NCI-H1694 (cell line): ENCODE results near the gene DNAH8.
A peak's percentile ranks its signal among the peaks of the same experiment; 100 is the strongest.

ENCODE experiments used
- DNase-seq: peaks from one replicate; lab custom pipeline; 2025; lab: John Stamatoyannopoulos, UW

Gene DNAH8

DNA sequence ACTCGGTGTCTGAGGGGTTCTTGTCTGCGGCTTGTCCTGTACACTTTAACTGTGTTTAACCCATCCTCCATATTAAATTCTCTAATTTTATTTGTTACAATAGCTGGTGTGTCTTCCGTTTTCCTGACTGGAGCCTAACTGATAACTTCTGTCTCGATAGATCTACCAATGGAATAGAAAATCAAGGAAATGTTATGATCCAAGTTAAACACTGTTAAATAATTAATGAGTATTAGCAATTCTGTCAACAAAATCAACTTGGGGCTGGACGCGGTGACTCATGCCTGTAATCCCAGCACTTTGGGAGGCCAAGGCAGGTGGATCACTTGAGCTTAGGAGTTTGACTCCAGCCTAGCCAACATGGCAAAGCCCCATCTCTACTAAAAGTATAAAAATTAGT is 81.7 kb downstream of the DNAH8 start:
- DNase-seq: no peak

DNA sequence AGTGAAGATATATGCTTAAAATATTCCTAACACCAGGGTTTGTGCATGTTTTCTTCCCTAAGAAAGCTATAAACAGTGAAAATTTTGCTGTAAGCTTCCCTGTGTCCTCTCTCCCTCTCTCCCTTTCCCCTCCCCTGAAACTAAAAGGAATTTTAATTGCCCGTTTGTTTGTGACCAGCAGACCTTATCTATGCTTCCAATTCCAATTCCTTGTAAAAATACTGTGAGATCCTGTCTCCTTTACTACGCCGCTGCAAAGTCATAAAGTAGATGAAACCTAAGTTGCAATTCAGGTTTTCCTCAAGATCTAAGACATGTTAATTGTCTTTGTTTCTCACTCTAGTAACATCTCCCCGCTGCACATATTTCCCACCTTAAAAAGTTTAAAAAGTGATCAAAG is 82.3 kb downstream of the DNAH8 start:
- no peak for DNase-seq

DNA sequence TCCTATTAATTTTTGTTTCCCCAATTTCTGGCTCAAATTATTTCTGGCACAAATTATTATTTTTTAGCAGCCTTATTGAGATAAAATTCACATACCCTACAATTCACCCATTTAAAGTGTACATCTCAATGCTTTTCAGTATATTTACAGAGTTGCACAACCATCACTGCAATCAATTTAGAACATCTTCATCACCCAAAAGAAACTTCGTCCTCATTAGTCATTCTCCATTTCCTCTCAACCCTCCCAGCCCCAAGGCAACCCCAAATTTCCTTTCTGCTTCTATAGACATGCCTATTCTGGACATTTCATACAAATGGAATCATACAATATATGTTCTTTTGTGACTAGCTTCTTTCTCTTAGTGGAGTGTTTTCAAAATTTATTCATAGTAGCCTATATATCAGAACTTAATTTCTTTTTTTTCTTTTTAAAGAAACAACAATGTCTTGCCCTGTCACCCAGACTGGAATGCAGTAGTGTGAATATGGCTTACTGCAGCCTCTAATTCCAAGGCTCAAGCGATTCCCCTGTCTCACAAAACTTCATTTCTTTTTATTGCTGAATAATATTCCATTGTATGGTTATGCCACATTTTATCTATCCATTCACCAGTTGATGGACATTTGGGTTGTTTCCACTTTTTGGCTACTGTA is 84.5 kb downstream of the DNAH8 start:
- DNase-seq: no peak

DNA sequence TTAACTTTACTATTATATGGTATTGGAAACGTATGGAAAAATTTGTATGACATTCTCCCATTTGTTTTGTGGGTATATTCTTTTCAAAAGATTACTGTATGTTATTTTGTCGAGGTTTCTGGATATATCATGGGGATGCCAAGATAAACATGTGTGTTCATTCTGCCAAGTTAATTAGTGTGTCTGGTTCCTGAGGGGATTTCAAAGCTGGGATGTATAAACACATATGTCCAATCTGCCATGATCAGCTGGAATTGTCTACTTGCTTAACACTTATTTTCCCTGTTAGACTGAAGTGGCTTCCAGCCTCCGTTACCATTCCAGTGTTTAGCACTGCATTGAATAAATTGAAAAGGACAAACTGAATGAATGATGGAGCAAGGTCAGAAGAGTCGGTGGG is 86.2 kb downstream of the DNAH8 start:
- DNase-seq: peak; percentile 76

DNA sequence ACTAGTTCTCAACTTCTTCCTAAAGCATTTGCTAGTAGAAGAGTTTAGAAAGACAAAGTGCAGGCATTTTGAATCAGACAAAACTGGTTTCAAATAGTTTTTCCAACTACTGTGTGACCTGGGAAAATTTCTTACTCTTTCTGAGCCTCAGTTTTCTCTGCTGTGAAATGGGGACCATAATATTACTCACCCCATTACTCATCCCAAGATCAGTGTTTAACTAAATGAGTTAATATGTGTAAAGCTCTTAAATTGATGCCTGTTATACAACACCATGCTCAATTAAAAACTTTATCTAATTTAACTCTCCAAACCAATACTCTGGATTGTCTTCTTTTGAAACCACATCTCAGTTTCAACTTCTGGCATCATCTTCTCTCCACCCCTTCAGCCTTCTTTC is 87.4 kb downstream of the DNAH8 start:
- DNase-seq: no peak

DNA sequence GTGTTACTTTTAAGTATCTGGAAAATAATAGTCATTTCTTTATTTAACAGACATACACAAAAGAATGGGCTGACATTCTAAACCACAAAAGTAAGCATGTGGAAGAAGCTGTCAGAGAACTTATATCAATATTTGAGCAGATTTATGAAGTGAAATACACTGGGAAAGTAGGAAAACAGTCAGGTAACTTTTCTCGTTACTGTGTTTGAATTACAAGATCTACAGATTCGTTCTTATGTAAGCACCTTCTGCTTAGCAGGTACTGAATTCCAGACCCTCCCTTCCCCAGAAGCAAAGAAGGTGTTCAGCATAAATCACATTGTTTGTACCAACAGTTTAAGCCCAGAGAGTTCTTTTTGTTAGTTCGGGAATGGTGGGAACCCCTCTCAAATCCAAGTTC is 88.0 kb downstream of the DNAH8 start:
- DNase-seq: no peak

DNA sequence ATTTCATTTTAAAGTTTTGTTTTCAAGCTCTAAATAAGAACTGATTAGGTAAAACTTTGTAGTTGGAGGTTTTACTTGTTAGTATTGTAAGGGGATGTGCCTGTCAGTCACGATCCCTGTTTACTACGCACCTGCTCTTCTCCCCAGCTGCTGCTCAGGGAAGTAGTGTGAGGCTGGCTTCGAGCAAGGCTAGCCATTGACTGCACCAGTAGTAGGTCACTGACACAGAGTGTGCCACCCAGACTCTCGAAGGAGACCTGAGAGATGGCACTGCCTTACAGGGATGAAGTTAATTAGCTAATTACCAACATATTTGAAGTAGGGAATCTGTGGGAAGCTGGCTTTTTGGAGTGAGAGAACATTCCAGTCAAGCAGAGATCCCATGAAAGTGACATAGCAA is 89.2 kb downstream of the DNAH8 start:
- no peak for DNase-seq

DNA sequence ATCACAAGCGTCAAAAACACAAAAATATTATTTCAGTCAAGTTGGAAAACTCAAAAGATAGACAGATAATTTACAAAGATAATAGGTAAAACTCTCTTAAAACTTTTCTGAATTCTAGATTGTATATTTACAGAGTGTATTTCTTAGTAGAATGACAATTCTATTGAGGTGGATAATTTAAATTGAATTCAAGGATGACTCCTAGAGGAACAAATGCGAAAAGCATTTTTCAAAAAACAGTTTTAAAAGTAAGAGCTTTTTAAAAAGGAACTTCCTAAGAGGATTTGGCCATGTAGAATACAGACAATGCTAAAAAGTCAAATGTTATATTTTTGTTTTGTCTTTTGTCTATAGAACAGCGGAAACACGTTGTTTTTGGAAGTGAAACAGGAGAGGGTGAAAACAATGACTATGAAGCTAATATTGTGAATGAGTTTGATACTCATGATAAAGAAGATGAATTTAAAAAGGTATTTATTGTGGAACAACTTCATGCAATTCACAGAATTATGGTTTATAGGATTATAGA is 90.1 kb downstream of the DNAH8 start:
- no peak for DNase-seq

DNA sequence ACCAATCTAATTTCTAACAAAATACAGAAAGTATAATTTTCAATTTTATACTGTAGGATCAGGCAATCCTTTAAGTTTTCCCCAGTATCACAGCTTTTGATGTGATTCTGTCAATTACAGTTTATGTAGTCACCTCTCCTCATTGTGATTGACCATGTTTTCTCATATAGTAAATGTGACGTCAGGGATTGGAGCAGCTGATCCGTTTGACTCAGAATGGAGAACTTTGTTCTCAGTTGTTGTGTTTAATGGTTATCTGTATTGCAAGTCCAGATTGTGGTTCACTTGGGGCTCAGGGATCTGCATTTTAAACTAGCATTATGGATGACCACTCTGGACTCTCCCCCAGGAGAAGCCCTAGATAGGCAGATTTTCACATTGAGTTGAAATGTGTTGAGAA is 90.6 kb downstream of the DNAH8 start:
- DNase-seq: no peak

DNA sequence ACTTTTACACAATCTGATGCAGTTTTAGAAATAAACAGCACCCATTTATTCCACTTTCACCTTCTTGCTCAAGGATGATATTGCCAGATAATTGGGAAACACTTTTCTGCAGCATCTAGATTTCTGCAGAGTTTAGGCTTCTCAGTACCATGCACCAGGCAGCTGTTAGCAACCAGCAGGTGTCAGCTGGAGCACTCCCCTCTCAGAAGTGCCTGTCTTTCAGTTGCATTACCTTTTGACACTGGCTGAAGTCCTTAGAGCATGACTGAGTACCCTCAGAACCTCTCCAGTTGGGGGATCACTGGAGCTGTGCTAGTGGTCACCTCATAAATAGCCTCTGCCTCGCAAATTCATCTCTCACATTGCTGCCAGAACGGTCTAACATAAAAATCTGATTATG is 91.2 kb downstream of the DNAH8 start:
- no peak for DNase-seq

DNA sequence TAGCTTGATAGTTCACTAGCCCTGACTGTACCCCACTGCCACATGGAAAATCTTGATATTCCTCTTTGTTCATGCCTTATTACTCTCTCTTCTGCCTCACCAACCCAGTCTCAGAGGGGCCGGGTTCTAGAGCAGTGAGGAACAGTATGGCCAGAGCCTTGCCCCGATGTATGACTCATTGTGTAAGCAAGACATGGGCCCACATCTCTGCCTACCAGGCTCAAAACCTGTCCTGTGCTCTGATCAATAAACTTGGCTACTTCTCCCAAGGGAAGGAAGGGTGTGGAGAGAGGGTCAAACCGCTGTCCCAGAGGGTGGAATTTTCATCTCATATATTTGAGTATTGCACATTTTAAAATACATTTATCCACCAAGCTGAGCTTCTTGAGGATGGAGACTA is 91.7 kb downstream of the DNAH8 start:
- DNase-seq: no peak

DNA sequence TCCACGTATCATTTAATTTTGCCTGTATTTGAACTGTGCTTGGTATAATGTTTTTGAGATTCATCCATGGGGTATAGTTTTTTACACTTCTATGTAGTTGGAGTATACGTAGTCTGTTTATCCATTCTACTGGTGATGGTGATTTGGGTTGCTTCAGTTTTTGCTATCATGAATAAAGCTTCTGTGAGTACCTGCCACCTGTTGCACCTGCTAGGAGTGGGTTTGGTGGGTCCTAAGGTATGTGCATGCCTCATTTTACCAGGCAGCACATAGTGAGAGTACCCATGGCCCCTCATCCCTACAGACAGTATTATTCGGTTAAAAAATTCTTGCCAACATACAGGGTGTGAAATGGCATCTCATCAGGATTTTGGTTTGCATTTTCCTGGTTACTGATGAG is 92.9 kb downstream of the DNAH8 start:
- no peak for DNase-seq

DNA sequence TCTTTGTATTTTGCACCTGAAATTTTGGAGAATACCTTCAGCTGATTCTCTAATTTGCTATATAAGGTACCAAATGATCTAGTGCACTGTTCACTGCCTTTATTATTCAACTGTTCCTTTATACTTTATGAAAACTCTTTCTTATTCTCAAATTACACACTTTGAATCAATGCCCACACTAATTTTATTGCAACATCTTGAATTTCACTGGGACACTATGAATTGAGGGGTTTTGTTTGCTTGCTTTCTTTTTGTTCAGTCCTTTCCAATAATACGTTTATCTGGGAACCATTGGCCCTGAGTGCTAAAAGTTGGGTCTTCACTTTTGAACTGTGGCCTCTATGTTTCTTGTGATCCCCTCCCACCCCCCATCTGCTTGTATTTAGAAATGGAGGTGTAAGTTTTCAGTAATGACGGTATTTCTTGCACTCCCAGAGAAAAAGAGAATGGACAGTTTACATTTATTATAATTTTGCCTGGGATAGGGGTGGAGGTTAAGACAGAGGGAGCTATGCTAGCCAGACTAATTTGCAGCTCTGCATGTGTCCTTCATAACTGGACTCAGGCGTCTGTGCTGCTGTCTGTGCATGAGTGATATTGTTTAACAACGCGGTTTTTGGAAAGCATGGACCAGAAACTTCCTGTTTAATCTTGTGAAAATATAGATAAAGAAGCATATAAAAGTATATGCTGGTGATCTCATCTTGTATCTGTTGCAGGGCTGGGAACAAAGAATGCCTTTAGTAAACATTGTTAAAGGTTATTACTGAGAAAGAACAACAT is 98.1 kb downstream of the DNAH8 start:
- DNase-seq: no peak

DNA sequence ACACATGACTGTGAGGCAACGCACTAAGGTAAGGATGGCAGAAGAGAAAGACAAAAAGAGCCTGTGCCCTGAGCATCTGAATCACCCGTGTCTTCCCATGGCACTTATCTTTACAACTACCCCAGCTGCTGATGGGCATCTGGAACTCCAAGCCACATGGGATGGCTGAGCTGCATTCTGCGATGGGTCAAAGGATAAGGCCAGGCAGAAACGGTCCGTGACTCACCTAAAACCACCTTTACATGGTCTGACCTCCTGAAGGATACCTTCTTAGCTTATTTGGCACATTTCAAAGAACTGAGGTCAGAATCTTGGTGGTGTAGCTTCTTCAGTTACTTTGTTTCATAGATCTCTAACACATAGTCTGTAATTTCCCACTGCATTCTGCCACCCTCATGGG is 99.7 kb downstream of the DNAH8 start:
- no peak for DNase-seq

DNA sequence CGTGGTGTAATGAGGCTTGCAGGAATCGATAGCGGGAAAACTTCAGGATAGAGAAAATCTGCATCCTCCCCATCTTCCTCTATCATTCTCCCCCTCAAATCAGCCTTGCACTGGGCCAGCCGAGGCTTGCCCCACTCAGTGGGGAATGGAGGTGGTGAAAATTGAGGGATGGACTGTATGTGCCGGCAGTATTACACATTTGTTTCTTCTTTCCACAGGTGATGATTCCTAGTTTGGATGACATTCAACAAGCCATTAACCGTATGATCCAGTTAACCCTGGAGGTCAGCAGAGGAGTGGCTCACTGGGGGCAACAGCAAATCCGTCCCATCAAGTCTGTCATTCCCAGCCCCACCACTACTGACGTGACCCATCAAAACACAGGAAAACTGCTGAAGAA is 100.1 kb downstream of the DNAH8 start:
- no peak for DNase-seq

DNA sequence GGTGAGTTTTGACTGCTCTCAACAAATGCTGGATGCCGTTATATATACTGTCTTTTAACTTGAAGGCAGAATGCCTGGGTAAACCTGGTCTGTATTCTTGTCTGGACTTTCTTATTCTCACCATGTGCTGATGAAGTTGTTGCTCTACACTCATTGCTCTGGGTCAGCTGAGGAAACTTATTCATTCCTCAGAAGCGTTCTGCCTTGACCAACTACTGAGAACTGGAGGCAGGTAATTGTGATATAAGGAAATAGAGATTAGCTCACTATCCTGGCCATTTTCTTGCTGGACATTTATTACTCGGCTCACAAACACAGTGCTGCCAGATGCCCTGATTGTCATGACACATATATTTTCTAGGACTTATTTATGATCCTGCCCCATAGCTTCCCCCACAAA is 103.6 kb downstream of the DNAH8 start:
- no peak for DNase-seq

DNA sequence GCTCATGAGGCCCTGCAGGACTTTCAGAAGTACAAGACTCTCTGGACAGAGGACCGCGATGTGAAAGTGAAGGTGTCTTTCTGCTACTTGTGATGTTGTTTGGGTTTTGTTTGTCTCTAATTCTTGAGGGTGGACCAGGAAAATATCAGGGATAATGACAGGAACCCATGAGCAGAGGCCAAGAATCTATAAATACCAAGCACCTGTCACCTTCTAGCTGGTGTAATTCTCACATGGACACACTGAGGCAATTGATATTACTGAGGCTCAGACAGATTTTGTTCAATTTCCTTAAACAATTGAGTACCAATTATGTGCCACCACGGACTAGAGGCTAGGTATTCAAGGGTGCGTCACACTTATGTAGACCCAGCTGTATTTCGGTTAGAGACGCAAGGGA is 107.9 kb downstream of the DNAH8 start:
- DNase-seq: no peak

DNA sequence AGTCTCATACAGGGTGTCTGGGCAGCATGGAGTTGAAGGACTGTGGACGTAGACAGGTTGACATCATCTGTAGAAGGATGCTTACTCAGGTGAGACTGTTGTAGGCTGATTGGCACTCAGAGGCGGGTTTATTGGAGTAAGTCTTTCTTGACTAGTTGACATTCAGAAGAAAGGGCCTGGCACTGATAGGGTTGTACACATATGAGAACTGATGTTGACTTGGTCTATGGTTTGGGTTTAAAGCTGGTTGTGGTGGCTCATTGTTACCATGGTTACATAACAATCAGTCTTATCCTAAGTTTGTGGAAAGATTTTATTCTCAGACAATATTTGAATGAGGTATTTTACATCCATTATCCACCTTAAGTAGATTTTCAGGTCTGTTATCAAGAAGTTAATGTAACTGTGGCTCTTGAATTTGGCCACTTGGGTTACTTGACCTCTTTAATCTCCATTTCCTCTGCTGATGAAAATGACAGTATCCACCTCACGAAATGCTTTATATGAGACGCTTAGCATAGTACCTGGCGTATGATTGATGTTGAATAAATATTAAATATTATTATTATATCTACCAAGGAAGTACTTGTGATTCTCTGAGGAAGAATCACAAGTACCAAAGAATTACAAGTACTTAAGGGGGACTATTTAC is 109.3 kb downstream of the DNAH8 start:
- DNase-seq: no peak

DNA sequence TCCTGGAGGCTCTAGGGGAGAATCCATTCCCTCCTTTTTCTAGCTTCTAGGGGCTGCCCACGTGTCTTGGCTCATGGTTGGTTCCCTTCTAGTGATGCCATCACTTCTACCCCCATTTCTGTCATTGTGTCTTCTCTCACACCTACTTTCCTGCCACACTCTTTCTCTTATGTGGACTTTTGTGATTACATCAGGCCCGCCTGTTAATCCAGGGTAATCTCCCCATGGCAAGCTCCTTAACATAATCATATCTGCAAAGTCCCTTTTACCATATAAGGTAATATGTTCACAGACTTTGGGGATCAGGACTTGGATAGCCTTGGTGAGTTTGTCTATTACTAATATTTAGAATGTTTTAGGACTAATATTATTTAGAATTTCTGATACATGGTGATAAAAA is 111.9 kb downstream of the DNAH8 start:
- DNase-seq: no peak

DNA sequence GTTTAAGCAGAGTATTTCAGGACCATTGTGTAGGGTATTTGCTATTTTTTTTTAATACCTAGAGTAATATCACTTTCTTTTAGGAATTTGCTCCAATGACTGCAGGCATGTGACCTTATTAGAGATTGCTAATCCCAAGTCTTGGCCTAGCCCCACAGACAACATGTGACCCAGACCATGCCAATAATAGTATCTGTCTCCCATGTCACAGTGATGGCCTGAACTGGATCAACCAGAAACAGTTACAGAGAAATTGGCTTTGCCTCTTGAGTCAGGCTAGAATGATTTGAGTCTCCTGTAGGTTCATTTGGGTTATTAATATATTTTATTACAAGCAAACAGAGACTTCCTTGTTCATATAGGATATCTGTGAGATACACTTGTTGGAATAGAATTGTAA is 116.8 kb downstream of the DNAH8 start:
- no peak for DNase-seq

DNA sequence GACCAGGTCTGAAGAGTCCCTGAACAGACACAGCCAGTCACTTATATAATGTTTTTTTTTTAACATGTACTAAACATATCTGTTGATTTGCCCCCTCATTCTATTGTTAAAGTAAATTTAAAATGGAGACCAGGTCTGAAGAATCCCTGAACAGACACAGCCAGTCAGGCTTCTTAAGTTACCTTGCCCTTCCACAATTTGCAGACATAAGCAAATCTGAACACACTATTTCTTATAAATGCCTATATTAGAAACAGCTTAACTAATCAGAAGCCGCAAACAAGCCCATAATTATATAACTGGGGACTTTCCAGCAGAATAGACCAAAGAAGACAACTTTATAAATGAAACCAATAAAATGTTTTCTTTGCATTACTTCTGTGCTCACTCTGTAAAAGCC is 118.2 kb downstream of the DNAH8 start:
- DNase-seq: no peak

DNA sequence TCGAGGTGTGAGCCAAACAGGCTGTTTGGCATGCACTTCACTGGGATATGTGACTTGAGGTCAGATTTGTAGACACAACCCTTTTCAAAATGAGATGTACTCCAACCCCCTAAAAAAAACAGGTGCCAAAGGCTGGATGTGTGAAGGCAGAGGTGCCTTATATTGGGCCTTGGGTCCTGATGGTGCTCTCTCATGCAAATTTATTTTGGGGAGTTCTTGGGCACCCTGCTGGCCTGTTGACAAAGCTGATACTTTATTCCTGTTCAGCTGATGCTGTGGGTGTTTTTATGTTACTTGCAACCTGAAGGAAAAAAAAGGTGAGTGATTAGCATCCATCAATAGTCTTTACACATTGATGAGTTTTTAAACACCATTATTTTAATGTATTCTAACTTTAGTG is 121.5 kb downstream of the DNAH8 start:
- no peak for DNase-seq

DNA sequence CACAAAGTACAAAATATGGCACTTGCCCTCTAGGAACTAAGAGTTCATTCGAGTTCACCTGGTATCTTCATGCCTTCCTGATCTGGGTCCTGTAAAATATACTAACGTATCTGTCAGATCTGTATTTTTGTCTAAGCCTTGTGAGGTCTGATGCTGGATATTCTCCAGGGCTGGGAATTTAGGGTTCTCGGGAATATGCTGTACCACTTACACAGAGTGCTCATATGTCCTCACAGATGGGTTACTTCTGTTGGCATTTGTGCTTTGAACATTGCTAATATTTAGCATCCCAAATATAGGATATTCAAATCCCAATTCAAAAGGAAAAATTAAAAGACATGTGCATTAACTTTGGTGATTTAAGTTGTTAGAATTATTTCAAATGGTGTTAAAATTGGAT is 122.0 kb downstream of the DNAH8 start:
- no peak for DNase-seq
